NCI-H1930 (cell line): ENCODE measurements around the gene NDUFA13.
"Not testable (repeated sequence)": the region's sequence is repeated elsewhere in the genome, so short reads cannot be mapped to it uniquely, and the experiment has no call there.

Source experiments
- DNase-seq, 2 experiments: peaks; one replicate each; lab custom pipeline; 2025; lab: John Stamatoyannopoulos, UW

NDUFA13 gene

DNA sequence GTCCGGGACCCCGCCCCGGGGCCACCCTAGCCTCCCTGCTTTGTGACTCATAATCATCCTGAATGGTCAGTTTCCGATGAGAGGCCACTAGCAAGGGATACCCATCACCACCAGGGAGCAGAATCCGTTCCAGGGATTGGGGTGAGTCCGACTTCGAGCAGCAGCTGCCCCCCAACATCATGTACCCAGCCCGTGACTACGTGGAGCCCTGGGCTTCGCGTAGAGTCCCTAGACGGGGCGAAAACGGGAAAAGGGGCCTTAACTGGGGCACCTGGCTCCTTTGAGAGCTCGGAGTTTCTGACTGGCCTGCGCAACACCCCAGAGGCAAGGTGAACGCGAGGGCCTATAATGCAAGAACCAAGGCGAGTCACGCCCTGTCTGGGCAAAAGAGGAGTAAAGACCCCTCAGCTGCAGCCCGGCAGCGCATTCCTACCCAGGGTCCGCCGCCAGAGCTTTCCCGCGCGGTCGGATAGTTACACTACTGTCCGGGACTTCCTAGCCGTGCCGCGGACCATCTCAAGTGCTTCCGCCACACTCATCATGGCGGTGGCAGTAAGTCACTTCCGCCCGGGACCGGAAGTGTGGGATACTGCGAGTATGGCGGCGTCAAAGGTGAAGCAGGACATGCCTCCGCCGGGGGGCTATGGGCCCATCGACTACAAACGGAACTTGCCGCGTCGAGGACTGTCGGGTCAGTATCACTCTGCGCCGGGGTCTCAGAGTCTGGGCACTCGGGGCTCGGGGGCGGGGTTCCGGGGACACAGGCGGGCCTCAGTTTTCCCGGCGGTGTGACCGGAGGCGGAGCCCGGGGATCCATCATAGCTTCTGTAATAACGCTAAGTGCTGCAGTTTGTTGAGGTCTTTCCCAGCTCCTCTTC, at the start of gene NDUFA13:
Gene NDUFA13, plus strand, starts transcription at position 584 of the 878 bp plus-strand sequence. Its CDS starts 14 bp downstream, at position 598.
- peak; percentile 59 to 81 for DNase-seq

- no peak for DNase-seq
Measured at GRCh38 chr19:19468424-19469050, 47.5 kb upstream of the NDUFA13 start.

DNA sequence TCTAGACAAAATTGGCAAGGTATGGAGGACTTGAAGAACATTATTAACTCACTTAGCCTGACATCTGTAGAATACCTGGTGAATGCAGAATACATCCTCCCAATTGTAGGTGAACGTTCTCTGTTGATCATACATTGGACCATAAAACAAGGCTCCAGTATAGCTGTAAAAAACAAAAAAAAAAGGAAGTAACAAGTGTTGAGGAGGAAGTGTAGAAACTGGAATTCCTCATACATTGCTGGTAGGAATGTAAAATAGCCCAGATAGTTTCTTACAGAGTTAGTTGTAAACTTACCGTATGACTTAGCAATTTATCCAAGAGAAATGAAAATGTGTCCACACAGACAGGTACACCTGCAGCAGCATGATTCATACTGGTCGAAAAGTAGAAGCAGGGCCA, 45.4 kb upstream of the NDUFA13 start:
- DNase-seq: no peak

GRCh38 chr19:19471682-19472081, 44.3 kb upstream of the NDUFA13 start:
- DNase-seq: no peak

DNA sequence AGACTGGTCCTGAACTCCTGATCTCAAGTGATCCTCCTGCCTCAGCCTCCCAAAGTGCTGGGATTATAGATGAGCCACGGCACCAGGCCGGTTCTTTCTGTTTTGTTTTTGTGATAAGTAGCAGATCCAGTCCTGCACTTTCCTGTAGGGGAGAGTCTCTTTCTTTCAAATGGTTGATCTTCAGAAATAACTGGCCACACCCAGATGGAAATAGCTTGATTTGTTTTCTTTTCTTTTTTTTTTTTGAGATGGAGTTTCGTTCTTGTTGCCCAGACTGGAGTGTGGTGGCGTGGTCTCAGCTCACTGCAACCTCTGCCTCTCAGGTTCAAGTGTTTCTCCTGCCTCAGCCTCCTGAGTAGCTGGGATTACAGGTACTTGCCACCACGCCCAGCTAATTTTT, 43.9 kb upstream of the NDUFA13 start:
- not testable (repeated sequence) for DNase-seq

DNA sequence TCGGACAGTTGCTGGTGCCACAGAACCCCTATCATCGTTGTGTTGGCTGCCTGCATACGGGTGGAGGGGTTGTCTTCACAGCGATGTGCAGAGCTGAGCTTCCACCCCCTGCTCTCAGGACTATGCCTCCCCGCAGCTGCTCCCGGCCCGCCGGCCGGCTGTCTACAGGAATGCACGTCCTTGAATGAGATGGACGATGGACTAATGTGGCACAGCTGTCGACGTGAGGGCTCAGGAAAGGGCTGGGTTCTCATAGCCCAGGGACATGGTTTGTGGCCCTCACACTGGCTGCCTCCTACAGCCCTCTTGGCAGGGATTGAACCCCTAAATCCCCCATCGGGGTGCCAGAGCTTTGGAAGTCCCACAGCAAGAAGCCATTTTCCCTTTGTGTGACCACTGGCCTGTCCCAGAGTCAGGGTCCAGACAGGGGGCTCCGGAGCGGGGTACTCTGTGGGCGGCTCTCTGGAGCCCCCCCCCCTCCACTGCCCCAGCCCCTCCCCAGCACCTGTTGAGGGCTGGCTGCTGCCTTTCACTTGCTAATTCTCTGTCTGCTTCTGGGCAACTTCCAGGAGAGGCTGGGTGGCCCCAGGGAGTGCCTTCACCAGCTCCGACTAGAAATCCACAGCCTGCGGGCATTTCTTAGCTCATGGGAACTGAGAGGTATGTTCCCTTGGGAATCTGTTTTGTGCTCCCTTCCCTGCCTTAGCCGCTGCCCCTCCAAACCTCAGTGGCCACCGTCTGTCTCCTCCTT, 40.8 kb upstream of the NDUFA13 start:
- no peak for DNase-seq

GRCh38 chr19:19475849-19476828, 39.9 kb upstream of the NDUFA13 start:
- no peak for DNase-seq

GRCh38 chr19:19477705-19478383, 38.2 kb upstream of the NDUFA13 start:
- no peak for DNase-seq

GRCh38 chr19:19480688-19481087, 35.3 kb upstream of the NDUFA13 start:
- DNase-seq: no peak

DNA sequence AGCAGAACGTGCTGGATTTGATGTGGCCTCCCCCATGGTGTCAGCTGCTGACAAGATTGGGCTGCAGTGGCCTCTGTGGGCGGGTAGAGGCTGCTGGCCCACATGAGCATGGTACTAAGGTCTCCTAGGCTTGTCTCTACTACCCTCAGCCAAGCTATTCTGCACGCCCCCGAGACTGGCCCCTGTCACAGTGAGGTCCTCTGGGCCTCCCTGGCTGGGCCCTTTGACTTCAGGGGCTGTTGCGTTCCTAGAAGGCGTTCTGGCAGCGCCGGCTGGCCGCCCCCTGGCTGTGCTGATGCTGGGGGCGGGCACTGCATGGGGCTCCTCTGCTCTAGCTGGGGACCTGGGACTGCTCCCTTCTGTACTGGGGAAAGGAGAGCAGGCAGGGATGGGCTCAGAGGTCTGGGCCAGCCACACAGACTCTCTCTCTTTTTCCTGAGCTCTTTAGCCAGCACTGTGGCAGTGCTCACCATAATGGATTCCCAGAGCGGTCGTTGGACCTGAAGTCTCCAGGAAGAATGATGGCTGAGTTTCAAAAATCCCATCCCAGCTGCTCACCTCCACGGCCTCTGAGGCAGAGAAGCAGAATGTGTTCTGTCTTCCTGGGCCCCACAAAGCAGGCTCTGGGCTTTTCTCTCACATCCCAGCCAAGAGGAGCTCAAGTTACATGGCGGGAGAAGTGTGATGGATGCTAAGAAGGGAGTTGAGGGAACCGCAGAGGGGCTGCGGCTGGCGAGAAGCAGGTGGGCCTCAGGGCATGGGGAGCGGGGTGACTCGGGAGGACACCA, 33.0 kb upstream of the NDUFA13 start:
- DNase-seq: no peak

DNA sequence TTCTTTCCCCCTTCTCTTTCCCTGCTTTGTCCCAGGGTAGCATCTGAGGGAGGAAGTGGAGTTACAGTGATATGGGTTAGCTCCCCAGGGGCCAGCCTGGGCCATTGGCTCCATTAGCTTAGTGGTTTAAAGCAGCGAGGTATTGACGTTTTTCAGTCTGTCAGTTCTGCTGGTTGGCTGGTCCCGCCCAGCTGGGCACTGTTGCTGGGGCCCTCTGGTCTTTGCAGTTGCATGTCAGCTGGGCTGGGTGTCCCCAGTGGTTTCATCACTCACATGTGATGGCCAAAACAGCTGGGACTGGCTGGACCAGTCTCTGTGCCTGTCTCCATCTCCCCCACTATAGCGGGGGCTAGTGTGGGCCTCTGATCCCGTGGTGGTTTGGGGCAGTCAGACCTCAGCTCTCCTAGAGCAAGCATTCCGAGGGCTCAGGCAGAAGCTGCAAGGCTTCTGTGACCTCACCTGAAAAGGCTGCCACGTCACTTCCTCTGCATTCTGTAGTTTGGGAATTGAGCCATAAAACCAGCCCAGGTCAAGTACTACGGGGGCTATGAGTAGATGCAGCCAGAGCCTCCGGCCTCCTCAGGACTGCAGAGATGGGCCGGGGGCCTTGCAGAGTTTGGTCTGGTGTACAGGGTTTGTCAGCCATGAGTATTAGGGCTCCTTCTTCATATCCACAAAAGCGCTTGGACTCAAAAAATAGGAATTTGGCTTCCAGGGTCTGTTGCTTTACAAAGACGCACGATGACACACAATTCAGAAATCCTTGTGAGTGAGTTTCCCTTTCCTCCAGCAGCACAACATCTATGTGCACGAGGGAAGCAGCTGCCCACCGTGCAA, 30.6 kb upstream of the NDUFA13 start:
- DNase-seq: no peak

DNA sequence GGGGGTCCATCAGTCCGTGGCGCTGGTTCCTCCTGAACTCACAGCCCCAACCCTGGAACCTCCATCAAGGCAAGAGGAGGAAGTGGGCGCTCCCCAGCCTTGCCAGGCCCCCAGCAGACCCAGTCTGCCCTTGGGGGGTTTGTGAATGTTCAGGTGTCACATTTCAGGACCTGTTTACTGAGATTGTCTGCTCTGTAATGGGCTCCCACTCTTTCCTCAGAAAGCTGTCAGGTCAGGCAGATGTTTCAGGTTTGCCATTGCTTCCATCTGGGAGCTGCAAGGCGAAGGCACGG, 30.1 kb upstream of the NDUFA13 start:
- no peak for DNase-seq

DNA sequence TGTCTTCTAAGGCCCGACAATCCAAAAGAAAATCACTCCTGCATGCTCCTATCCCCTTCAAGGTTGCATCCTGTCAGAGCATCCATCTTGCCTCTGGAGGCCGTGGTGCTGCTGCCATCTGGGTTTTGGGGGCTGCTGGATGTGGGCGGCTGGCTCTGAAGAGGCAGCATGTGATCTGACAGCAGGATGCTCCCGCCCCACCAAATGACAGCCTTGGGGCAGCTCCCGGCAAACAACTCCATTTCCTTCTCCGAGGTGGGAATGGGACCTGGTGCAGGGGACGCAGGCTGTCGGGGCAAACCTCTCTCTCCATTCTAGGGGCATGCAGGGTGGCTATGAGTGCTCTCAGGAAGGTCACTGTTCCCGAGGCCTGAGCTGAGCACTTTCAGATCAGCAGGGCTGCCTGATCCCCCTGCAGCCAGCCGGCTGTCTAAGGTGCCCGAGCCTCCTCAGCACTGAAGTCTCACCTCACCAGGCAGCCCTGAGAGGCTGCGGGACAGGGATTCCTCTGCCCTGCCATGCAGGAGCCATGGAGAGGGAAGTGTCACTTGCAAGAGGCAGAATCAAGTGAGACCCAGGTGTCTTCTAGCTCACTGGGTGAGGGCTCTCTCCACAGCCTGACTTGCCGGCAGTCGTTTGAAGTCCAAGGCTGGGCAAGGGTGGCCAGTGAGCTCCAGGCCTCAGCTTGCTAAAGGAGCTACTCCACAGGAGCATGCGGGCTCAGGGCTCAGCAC, 29.5 kb upstream of the NDUFA13 start:
- DNase-seq: no peak

GRCh38 chr19:19487077-19487949, 28.7 kb upstream of the NDUFA13 start:
- no peak for DNase-seq

DNA sequence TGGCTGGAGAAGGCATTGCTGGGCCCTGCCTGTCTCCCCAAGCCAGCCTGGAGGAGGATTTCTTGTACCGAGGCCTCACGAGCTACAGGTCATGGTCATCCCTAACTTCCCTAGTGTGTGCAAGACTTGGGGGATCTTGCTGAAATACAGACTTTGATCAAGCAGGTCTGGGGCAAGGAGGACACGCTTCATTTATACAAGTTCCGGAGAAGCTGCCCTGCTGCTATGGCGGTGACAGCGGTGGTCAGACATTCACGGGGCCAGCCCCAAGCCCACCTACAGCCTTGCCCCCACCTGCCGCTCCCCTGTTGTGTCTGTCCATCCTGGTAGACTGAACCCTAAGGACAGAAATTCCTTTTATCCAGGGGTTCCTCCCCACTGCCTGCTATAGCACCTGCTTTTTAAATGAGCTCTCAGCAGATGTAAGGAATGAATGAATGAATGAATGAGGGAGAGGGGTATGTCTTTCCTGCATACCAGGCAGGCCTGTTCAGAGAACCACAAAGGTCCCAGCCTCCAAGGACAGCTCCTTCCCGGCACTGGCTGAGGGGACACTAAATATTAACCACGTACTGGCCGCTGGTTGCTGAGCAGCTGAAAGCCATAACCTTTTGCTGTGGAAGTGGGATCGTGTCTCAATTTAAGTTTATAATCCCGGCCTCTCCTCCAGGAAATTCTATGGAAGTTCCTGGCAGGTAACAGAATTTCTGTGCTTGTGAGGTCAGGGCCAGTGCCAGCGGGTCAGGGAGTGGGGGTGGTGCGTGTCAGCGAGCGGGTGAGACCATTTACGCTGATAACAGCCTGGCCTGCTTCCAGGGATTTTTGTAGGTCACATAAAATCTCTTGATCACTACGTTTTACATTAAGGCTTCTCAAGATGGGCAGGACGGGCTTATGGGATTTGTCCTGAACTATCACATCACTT, 27.8 kb upstream of the NDUFA13 start:
- DNase-seq: no peak

DNA sequence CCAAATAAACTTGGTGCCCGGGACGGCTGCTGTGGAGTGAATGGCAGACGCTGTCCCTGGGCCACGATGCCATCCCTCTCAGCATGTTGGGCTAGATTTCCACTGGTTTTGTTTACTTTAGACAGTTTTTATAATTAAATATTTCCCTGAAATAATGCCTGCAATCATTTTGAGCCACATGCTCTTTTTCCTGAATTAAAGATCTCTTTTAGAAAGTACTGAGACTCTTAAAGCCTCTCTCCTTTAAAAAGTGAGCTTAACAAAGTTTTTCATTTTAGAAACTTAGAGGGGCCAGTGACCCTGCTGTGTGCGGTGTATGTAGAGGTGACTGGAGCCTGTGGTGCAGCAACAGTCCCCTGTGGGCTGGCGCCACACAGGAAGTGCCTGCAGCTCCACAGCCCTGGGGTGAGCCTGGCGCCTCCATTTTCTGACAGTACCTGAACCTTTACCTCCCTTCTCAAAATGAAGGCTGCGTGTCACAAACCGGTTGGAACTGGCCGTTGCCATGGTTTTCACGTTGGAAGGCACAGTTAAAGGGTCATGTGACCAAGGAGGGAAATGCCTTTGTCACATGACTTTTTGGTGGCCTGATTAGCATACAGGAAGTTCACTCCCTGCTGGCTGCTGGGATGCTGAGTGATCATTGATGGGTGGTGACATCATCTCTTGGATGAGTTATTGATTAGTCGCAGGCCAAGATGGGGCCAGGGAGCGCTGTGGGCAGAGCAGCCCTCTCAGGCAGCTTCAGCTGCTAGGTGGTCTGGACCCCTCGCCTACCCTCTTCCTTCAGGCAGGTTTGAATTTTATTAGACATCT, 26.9 kb upstream of the NDUFA13 start:
- DNase-seq: no peak
